Endothelial cell of umbilical vein (primary cell): ENCODE results near the gene IMPDH2. TPM values are rescaled to one million over a fixed set of nuclear protein-coding genes. Genes with fewer than 3 reads are reported as not detected.

Experiments
- BruUV-seq: library from RNA; stranded (reverse); fragments of 400-500 nt; replicated peaks from 2 replicates; lab custom pipeline; 2021; lab: Mats Ljungman, UMichigan
- CTCF ChIA-PET: fragments of 300-600, 350-600 bp; sonication (Branson Sonifier 250); formaldehyde crosslinking; loops from one replicate; lab custom pipeline; 2021; ENCODE audit warnings: antibody characterized with exemption, inconsistent platforms; lab: Charles Lee
- POLR2A ChIA-PET: fragments of 300-600, 350-600 bp; sonication (Branson Sonifier 250); formaldehyde crosslinking; loops from one replicate; lab custom pipeline; 2021; ENCODE audit warnings: antibody characterized with exemption, inconsistent platforms; lab: Charles Lee
- DNase-seq: peaks from one replicate; pipeline ENCODE4 v3.0.0-alpha.2; 2011; ENCODE audit warnings: low read depth, low spot score
- FAIRE-seq: peaks from 2 replicates; lab custom pipeline; 2011; peaks lifted over from hg19 to GRCh38; lab: Jason Lieb, UNC
- H2AFZ ChIP-seq: 2 replicates; pipeline ENCODE4 v1.6.0; 2012; ENCODE audit warnings: low read depth, low read length, control low read depth, inconsistent platforms
- H3K27ac ChIP-seq: 2 replicates; pipeline ENCODE4 v1.5.1; 2011; ENCODE audit warnings: low read depth, mild to moderate bottlenecking, control low read depth, low read length, moderate library complexity; ENCODE audit not compliant: insufficient read depth
- H3K27me3 ChIP-seq, 2 experiments: 2 replicates each; pipeline versions ENCODE4 v1.6.0 to v1.6.1; 2011; ENCODE audit warnings: low read length in 2 of 2, mixed read lengths in 1 of 2; ENCODE audit not compliant: control insufficient read depth in 2 of 2, insufficient read depth in 2 of 2
- H3K36me3 ChIP-seq, 2 experiments: 2 replicates in 1 of 2; 3 replicates in 1 of 2; pipeline ENCODE4 v1.5.1; 2011; ENCODE audit warnings: low read length in 2 of 2, mild to moderate bottlenecking in 1 of 2, moderate library complexity in 1 of 2; ENCODE audit not compliant: control insufficient read depth in 2 of 2, insufficient read depth in 2 of 2; ENCODE audit errors: extremely low read depth in 1 of 2
- H3K4me1 ChIP-seq: 3 replicates; pipeline ENCODE4 v1.5.1; 2011; ENCODE audit warnings: mild to moderate bottlenecking, low read length; ENCODE audit not compliant: control insufficient read depth, insufficient read depth; ENCODE audit errors: extremely low read depth
- H3K4me2 ChIP-seq: 2 replicates; pipeline ENCODE4 v1.6.1; 2011; ENCODE audit warnings: low read length, control low read depth, mixed read lengths; ENCODE audit not compliant: insufficient read depth
- H3K4me3 ChIP-seq, 3 experiments: fragments of 200-600 bp in 1 of 3; sonication (generic), shearing (Covaris generic) in 1 of 3; replicated peaks in 1 of 3; 2 replicates each; pipeline ENCODE4 v1.5.1; 2011 to 2016; ENCODE audit warnings: control low read depth in 3 of 3, low read length in 3 of 3, mild to moderate bottlenecking in 2 of 3, inconsistent platforms in 1 of 3, low read depth in 1 of 3, moderate library complexity in 1 of 3; ENCODE audit not compliant: insufficient read depth in 1 of 3
- H3K79me2 ChIP-seq: 2 replicates; pipeline ENCODE4 v1.6.0; 2012; ENCODE audit warnings: low read length, inconsistent platforms; ENCODE audit not compliant: control insufficient read depth, insufficient read depth
- H3K9ac ChIP-seq: replicated peaks from 2 replicates; pipeline ENCODE3; 2011; ENCODE audit warnings: low read length, control low read depth; ENCODE audit not compliant: insufficient read depth; ENCODE audit errors: extremely low read depth
- H3K9me1 ChIP-seq: replicated peaks from 3 replicates; pipeline ENCODE4 v1.6.0; 2011; ENCODE audit warnings: mild to moderate bottlenecking, low read length; ENCODE audit not compliant: control insufficient read depth, insufficient read depth; ENCODE audit errors: extremely low read depth
- H3K9me3 ChIP-seq: replicated peaks from 2 replicates; pipeline ENCODE4 v1.5.1; 2012; ENCODE audit warnings: low read length, inconsistent platforms; ENCODE audit not compliant: control insufficient read depth, insufficient read depth
- H4K20me1 ChIP-seq: replicated peaks from 2 replicates; pipeline ENCODE3; 2011; ENCODE audit warnings: mild to moderate bottlenecking, low read length; ENCODE audit not compliant: control insufficient read depth, insufficient read depth; ENCODE audit errors: extremely low read depth
- EZH2 ChIP-seq: IDR thresholded peaks from 2 replicates; pipeline ENCODE4 v1.6.1; 2012; ENCODE audit warnings: borderline replicate concordance, low read depth, mild to moderate bottlenecking, moderate library complexity, low read length, inconsistent platforms; ENCODE audit not compliant: severe bottlenecking
- FOS ChIP-seq: IDR thresholded peaks from 2 replicates; pipeline ENCODE4 v1.6.1; 2011; ENCODE audit warnings: mild to moderate bottlenecking, low read length, moderate library complexity, borderline replicate concordance; ENCODE audit not compliant: insufficient read depth
- GATA2 ChIP-seq: IDR thresholded peaks from 2 replicates; pipeline ENCODE4 v1.7.0; 2011; ENCODE audit warnings: low read depth, mild to moderate bottlenecking, moderate library complexity, mixed read lengths, low read length; ENCODE audit not compliant: insufficient read length, insufficient read depth
- JUN ChIP-seq: IDR thresholded peaks from 2 replicates; pipeline ENCODE4 v1.6.1; 2011; ENCODE audit warnings: borderline replicate concordance, low read depth; ENCODE audit not compliant: insufficient read length, insufficient read depth
- dilution Hi-C: fragments of 300-500 bp; cut with MboI; formaldehyde crosslinking; loops from one replicate; pipeline ENCODE4 v1.15.0; 2019; ENCODE audit warnings: low sequenced_read_pairs; ENCODE audit not compliant: extremely low pct_ligation_motif_present
- intact Hi-C: fragments of 100-400 bp; cut with micrococcal nuclease; formaldehyde crosslinking; loops from one replicate; pipeline ENCODE4 v1.10.0; 2022
- polyA plus RNA-seq, 4 experiments: library from polyadenylated mRNA; depleted of rRNA in 3 of 4; stranded (reverse) in 3 of 4; unstranded in 1 of 4; fragments of >200 nt; gene quantifications; 2 replicates each; pipeline versions ENCODE4 v1.2.1 to v1.2.3, GENCODE V29; 2011 to 2012; ENCODE audit warnings: missing spikeins in 1 of 4
- total RNA-seq: library from RNA; stranded (reverse); gene quantifications from 2 replicates; pipeline ENCODE4 v1.2.3, GENCODE V29; 2021
- TF ChIP-seq, protein P1 (sequence below), 2 donors: IDR thresholded peaks; 1 replicate in 1 of 2; 2 replicates in 1 of 2; pipeline ENCODE4 v1.5.1; 2011; ENCODE audit warnings: low read length in 2 of 2, mild to moderate bottlenecking in 2 of 2, moderate library complexity in 2 of 2, control low read depth in 1 of 2, inconsistent platforms in 1 of 2, low read depth in 1 of 2; ENCODE audit not compliant: insufficient read depth in 1 of 2; ENCODE audit errors: extremely low read depth in 1 of 2

The IMPDH2 gene
- total and polyA plus RNA-seq, 2 donors (not counting 3 experiments of a cell fraction or from before 2014, with no cell fraction given): 167 to 189 TPM

DNA sequence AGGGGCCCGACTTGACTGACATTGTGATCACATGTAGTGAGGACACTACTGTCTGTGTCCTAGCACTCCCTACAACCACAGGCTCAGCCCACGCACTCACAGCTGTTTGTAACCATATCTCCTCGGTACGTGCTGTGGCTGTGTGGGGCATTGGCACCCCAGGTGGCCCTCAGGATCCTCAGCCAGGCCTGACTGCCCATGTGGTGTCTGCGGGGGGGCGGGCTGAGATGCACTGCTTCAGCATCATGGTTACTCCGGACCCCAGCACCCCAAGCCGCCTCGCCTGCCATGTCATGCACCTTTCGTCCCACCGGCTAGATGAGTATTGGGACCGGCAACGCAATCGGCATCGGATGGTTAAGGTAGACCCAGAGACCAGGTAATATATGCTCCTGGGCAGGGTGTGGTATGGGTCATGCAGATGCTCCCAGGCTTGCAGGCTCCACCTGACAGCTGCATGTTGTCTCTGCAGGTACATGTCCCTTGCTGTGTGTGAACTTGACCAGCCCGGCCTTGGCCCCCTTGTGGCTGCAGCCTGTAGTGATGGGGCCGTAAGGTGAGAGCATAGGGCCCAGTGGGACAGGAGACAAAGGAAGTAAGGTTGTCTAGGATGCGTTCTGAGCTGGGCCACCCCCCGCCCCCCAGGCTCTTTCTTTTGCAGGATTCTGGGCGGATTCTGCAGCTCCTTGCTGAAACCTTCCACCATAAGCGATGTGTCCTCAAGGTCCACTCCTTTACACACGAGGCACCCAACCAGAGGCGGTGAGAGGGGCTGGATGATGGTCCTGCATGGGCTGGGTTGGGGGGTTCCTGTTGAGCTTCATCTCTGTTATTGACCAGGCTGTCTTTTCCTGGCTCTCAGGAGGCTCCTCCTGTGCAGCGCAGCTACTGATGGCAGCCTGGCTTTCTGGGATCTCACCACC, 15.2 kb downstream of the IMPDH2 start:
- Histone ChIP-seq H3K9me1 (no peaks in the 10 kb centered on the region), H3K79me2 (peaks cover 27% of the 10 kb centered on the region), H3K4me2 (no peak overlapping the region), H3K9ac (no peak overlapping the region), H3K36me3 (peaks cover 5 to 51% of the 10 kb centered on the region in 2 experiments), H3K4me3 (no peak overlapping the region), H3K9me3 (no peaks in the 10 kb centered on the region), H3K27ac (no peak overlapping the region), H4K20me1 (no peaks in the 10 kb centered on the region), H3K4me1 (peaks cover 13% of the 10 kb centered on the region), H3K27me3 (no peaks in the 10 kb centered on the region), H2AFZ (no peak overlapping the region)
- POLR2A ChIA-PET: interaction anchor here (1.1 kb wide), 1 partner anchor 8 kb away, joined by 3 read pairs; the partner anchor contains the start of gene NDUFAF3
- FAIRE-seq (no peak), DNase-seq (peak; percentile 28)
- dilution Hi-C loops (no loop called here), intact Hi-C loops (no loop called here)
- TF ChIP-seq GATA2 (no peak), JUN (no peak), EZH2 (no peak), FOS (no peak)
- TF ChIP-seq, protein P1, sequence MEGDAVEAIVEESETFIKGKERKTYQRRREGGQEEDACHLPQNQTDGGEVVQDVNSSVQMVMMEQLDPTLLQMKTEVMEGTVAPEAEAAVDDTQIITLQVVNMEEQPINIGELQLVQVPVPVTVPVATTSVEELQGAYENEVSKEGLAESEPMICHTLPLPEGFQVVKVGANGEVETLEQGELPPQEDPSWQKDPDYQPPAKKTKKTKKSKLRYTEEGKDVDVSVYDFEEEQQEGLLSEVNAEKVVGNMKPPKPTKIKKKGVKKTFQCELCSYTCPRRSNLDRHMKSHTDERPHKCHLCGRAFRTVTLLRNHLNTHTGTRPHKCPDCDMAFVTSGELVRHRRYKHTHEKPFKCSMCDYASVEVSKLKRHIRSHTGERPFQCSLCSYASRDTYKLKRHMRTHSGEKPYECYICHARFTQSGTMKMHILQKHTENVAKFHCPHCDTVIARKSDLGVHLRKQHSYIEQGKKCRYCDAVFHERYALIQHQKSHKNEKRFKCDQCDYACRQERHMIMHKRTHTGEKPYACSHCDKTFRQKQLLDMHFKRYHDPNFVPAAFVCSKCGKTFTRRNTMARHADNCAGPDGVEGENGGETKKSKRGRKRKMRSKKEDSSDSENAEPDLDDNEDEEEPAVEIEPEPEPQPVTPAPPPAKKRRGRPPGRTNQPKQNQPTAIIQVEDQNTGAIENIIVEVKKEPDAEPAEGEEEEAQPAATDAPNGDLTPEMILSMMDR (IDR thresholded peaks at IDR 0.05; ENCODE audit: extremely low read depth in 1 of 2, insufficient read depth in 1 of 2, low read depth in 1 of 2, low read length in 2 of 2): peak; percentile 54 to 72
- BruUV-seq: no TSS peak
- CTCF ChIA-PET: interaction anchor here (1.0 to 12.8 kb wide), 5 partner anchors 7 to 435 kb away, joined by 3 to 254 read pairs (median 4); partner anchors contain the start of genes NDUFAF3 and P4HTM
